ENCODE data around the gene GIN1. TPM values are rescaled to one million over a fixed set of nuclear protein-coding genes. Genes with fewer than 3 reads are reported as not detected.
"Not testable (repeated sequence)": the region's sequence is repeated elsewhere in the genome, so short reads cannot be mapped to it uniquely, and the experiment has no call there.

The GIN1 gene
- total RNA-seq, 2 donors from 2014 or later, result 5.6 to 8.0 TPM

DNA sequence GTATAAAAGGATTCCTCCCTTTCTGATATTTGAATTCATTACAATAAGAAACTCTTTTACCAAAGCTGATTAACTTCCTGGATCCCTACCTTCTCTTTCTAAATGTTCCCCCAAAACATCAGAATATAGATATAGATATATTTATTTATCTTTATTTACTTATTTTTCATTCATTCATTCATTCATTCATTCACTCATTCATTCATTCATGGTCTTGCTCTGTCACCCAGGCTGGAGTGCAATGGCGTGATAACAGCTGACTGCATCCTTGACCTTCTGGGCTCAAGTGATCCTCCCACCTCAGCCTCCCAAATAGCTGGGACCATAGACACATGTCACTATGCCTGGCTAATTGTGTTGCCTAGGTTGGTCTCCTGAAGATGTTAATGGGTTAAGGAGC, 30.7 kb downstream of the GIN1 start:
- no peak for ATAC-seq (ENCODE audit: insufficient number of reproducible peaks, low FRiP score, low read depth)
- no peaks in the 10 kb centered on the region for H3K27me3 ChIP-seq (replicated peaks; ENCODE audit: insufficient read depth)
- no peak overlapping the region for H3K27ac ChIP-seq
- no peak for TF ChIP-seq CTCF (IDR thresholded peaks at IDR 0.05)
- H3K9me3 ChIP-seq, result peaks cover 3% of the 10 kb centered on the region
- peaks cover 14 to 19% of the 10 kb centered on the region in 2 donors for H3K4me1 ChIP-seq (ENCODE audit: control insufficient read depth in 1 of 2, low read depth in 2 of 2)
- no peak overlapping the region for H3K4me3 ChIP-seq
- DNase-seq (ENCODE audit: low spot score), result no peak
- peaks cover 3% of the 10 kb centered on the region for H3K36me3 ChIP-seq

DNA sequence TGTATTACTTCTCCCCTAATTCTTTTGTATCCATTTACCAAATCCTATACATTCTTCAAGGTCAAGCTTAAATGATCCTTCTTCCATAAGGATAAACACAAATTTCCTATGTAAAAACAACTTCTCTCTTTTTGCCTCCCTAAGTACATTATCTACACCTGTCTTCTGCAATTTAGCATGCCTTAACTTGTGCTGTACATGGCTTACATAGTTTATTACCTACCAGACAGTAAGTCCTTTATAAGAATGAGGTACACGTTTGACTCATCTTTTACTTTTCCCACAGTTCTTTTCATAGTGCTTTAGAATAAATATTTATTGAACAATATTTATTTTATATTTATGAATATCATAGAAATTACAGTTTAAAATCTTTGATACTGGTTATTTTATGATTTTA, 33.4 kb downstream of the GIN1 start:
- Histone ChIP-seq H3K27ac (no peak overlapping the region), H3K9me3 (peaks cover 24% of the 10 kb centered on the region), H3K4me1 (ENCODE audit: control insufficient read depth in 1 of 2, low read depth in 2 of 2) (peaks cover 0 to 3% of the 10 kb centered on the region in 2 donors), H3K4me3 (no peak overlapping the region), H3K36me3 (peaks cover 3% of the 10 kb centered on the region), H3K27me3 (replicated peaks; ENCODE audit: insufficient read depth) (no peaks in the 10 kb centered on the region)
- DNase-seq (ENCODE audit: low spot score), result no peak
- no peak for ATAC-seq (ENCODE audit: insufficient number of reproducible peaks, low FRiP score, low read depth)
- no peak for TF ChIP-seq CTCF (IDR thresholded peaks at IDR 0.05)

GRCh38 chr5:103079796-103080195, 40.1 kb downstream of the GIN1 start:
- Histone ChIP-seq H3K36me3 (peaks cover 3% of the 10 kb centered on the region), H3K4me3 (no peak overlapping the region), H3K27me3 (replicated peaks; ENCODE audit: insufficient read depth) (no peaks in the 10 kb centered on the region), H3K9me3 (peaks cover 57% of the 10 kb centered on the region), H3K27ac (no peak overlapping the region), H3K4me1 (ENCODE audit: control insufficient read depth in 1 of 2, low read depth in 2 of 2) (no peaks in the 10 kb centered on the region)
- DNase-seq (ENCODE audit: low spot score) (no peak), ATAC-seq (ENCODE audit: insufficient number of reproducible peaks, low FRiP score, low read depth) (no peak)
- TF ChIP-seq CTCF (IDR thresholded peaks at IDR 0.05), result no peak

DNA sequence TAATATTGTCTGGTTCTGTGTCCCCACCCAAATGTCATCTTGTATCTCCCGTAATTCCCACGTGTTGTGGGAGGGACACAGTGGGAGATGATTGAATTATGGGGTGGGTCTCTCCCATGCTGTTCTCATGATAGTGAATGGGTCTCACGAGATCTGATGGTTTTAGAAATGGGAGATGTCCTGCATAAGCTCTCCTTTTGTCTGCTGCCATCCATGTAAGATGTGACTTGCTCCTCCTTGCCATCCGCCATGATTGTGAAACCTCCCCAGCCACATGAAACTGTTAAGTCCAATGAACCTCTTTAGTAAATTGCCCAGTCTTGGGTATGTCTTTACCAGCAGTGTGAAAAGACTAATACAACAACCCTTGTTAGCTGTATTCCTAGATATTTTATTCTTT, 44.5 kb downstream of the GIN1 start:
- DNase-seq (ENCODE audit: low spot score) (no peak), ATAC-seq (ENCODE audit: insufficient number of reproducible peaks, low FRiP score, low read depth) (no peak)
- H3K27me3 ChIP-seq (replicated peaks; ENCODE audit: insufficient read depth), result no peaks in the 10 kb centered on the region
- no peak overlapping the region for H3K27ac ChIP-seq
- no peak for TF ChIP-seq CTCF (IDR thresholded peaks at IDR 0.05)
- H3K4me1 ChIP-seq (ENCODE audit: control insufficient read depth in 1 of 2, low read depth in 2 of 2), result no peaks in the 10 kb centered on the region
- peaks cover 35% of the 10 kb centered on the region for H3K9me3 ChIP-seq
- no peak overlapping the region for H3K4me3 ChIP-seq
- H3K36me3 ChIP-seq, result no peaks in the 10 kb centered on the region

- H3K27me3 ChIP-seq (replicated peaks; ENCODE audit: insufficient read depth); H3K27ac ChIP-seq; DNase-seq (ENCODE audit: low spot score); H3K4me1 ChIP-seq (ENCODE audit: control insufficient read depth in 1 of 2, low read depth in 2 of 2); H3K4me3 ChIP-seq; ATAC-seq (ENCODE audit: insufficient number of reproducible peaks, low FRiP score, low read depth); H3K36me3 ChIP-seq: not testable (repeated sequence)
- peaks cover 27% of the 10 kb centered on the region for H3K9me3 ChIP-seq
These were observed 46.4 kb downstream of the GIN1 start for GRCh38 chr5:103073500-103073899.

DNA sequence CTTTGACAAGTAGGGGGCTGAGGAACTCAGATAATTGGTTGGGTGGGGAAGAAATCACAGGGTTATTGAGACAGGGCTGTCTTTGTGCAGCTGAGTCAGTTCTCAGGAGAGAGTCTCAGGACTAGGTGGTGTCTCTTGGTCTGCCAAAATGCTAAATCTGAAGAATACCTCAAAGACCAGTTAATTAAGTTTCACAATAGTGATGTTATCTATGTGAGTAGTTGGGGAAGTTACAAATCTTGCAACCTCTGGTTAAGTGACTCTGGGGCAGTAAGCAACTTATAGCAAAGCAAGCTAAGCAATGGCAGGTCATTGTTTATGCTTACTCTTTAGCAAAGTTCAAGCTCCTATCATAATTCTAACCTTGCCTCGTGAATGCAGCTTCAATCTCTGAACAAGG, 53.6 kb downstream of the GIN1 start:
- Histone ChIP-seq H3K36me3 (no peaks in the 10 kb centered on the region), H3K27ac (no peak overlapping the region), H3K4me1 (ENCODE audit: control insufficient read depth in 1 of 2, low read depth in 2 of 2) (no peaks in the 10 kb centered on the region), H3K4me3 (no peak overlapping the region), H3K27me3 (replicated peaks; ENCODE audit: insufficient read depth) (no peaks in the 10 kb centered on the region), H3K9me3 (no peaks in the 10 kb centered on the region)
- DNase-seq (ENCODE audit: low spot score) (no peak), ATAC-seq (ENCODE audit: insufficient number of reproducible peaks, low FRiP score, low read depth) (no peak)
- no peak for TF ChIP-seq CTCF (IDR thresholded peaks at IDR 0.05)
